HG03439 (cell line): ENCODE results near the gene LRRC28.
"Not testable (repeated sequence)": the region's sequence is repeated elsewhere in the genome, so short reads cannot be mapped to it uniquely, and the experiment has no call there.

ENCODE experiments used
- ATAC-seq: cut with Tn5 transposase; IDR thresholded peaks from one replicate; pipeline ENCODE4 v1.9.1; 2021; ENCODE audit warnings: mild to moderate bottlenecking, moderate library complexity; ENCODE audit not compliant: unreplicated experiment

Gene LRRC28

GRCh38 chr15:99250857-99251841 lies at the start of gene LRRC28:
LRRC28 (plus strand) TSS chr15:99251481; CDS start chr15:99255958, 4,477 bp downstream.
- peak; percentile 97 for ATAC-seq

- no peak for ATAC-seq
Measured at GRCh38 chr15:99202176-99202552, 49.1 kb upstream of the LRRC28 start.

- ATAC-seq: no peak
Measured at GRCh38 chr15:99207672-99208071, 43.6 kb upstream of the LRRC28 start.

GRCh38 chr15:99209326-99209725 lies 42.0 kb upstream of the LRRC28 start:
- no peak for ATAC-seq

- no peak for ATAC-seq
Measured at GRCh38 chr15:99210334-99210733, 40.9 kb upstream of the LRRC28 start.

GRCh38 chr15:99211926-99212325 lies 39.4 kb upstream of the LRRC28 start:
- no peak for ATAC-seq

- no peak for ATAC-seq
Measured at GRCh38 chr15:99212406-99212805, 38.9 kb upstream of the LRRC28 start.

- ATAC-seq: no peak
Measured at GRCh38 chr15:99213187-99213811, 38.0 kb upstream of the LRRC28 start.

- ATAC-seq: no peak
Measured at GRCh38 chr15:99224372-99225214, 26.7 kb upstream of the LRRC28 start.

GRCh38 chr15:99226802-99227201 lies 24.5 kb upstream of the LRRC28 start:
- no peak for ATAC-seq

GRCh38 chr15:99228120-99228770 lies 23.0 kb upstream of the LRRC28 start:
- no peak for ATAC-seq

- ATAC-seq: no peak
Measured at GRCh38 chr15:99230867-99231266, 20.4 kb upstream of the LRRC28 start.

GRCh38 chr15:99232740-99233139 lies 18.5 kb upstream of the LRRC28 start:
- no peak for ATAC-seq

GRCh38 chr15:99234160-99234559 lies 17.1 kb upstream of the LRRC28 start:
- ATAC-seq: not testable (repeated sequence)

GRCh38 chr15:99238849-99239248 lies 12.4 kb upstream of the LRRC28 start:
- no peak for ATAC-seq

GRCh38 chr15:99239545-99240198 lies 11.6 kb upstream of the LRRC28 start:
- peak; percentile 91 for ATAC-seq

GRCh38 chr15:99241752-99242151 lies 9.5 kb upstream of the LRRC28 start:
- no peak for ATAC-seq

GRCh38 chr15:99244306-99244705 lies 7.0 kb upstream of the LRRC28 start:
- ATAC-seq: no peak

GRCh38 chr15:99247062-99247461 lies 4.2 kb upstream of the LRRC28 start:
- no peak for ATAC-seq
